Activated CD8-positive, alpha-beta memory T cell treated with anti-CD3 and anti-CD28 coated beads for 24 hours (primary cell): Measurements from ENCODE around the gene CYTH2.
"Not testable (repeated sequence)": the region's sequence is repeated elsewhere in the genome, so short reads cannot be mapped to it uniquely, and the experiment has no call there.

Experiments used
- DNase-seq: peaks from one replicate; pipeline ENCODE4 v3.0.0-alpha.2; 2020

The CYTH2 gene

DNA sequence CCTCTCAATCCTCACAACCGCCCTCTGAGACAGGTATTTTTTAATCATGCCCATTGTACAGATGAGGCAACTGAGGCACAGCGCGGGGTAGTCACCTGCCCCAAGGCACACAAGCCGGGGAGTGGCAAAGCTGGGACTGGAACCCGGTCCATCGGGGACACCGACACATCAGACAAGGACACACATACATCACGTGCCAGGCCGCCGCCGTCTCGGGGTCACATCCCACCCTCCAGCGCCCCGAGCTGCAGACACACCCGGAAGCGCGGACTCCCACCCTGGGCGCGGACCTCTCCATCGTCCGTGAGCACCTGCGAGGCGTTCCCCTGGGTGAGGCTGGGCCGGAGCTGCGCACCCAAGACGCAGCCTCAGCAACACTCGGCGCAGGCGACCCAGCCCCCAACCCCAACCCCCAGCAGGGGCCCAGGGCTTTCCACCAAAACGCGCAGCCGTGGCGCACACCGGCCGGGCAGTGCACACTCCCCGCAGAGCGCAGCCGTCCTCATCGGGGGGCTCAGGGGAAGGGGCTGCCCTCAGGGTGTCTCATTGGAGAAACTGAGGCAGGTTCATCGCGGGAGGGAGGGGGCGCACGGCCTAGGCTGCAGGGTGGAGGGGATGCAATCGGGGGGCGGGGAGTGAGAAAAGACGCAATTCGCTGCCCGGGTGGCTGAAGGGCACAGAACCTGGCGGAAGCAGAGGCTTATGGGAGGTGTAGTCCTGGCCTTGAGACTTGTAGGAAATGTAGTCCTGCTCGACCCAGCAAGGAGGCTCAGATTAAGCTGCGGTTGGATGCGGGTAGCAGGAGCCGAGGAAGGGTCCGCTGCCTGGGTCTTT lies 44.3 kb downstream of the CYTH2 start:
- peak; percentile 86 for DNase-seq

DNA sequence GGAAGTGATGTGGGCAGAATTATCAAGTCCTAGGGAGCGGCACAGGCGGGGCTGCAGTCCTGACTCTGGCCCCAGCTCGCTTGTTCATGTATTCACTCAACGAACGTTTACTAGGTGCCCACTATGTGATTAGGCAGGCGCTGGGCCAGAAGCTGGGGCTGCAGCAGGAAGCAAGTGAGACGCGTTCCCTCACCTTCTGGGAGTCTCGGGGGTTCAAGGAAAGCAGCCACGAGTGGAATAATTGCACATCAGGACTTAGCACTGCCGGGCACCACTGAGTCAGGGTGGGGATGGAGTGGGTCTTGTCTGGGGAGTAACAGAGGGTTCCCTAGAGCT lies 44.9 kb downstream of the CYTH2 start:
- DNase-seq: peak; percentile 62

GRCh38 chr19:48516536-48516935 lies 47.4 kb downstream of the CYTH2 start:
- no peak for DNase-seq

DNA sequence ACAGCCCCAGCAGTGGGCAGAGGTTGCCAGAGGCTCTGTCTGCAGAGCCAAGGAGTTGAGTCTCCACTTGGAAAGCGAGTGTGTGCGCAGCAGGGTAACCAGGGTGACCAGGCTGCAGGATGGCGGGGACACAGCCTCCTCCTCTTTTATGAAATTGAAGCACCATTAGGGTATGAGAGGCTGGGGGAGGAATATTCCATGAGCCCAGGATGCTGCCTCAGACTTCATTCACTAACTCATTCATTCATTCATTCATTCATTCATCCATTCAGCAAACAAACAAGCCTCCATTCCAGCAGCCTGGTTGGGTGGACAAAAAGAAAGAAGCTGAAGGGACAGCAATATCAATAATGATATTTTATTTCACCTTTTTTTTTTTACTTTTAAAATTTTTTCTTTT lies 49.0 kb downstream of the CYTH2 start:
- no peak for DNase-seq

GRCh38 chr19:48519426-48519825 lies 50.3 kb downstream of the CYTH2 start:
- not testable (repeated sequence) for DNase-seq

DNA sequence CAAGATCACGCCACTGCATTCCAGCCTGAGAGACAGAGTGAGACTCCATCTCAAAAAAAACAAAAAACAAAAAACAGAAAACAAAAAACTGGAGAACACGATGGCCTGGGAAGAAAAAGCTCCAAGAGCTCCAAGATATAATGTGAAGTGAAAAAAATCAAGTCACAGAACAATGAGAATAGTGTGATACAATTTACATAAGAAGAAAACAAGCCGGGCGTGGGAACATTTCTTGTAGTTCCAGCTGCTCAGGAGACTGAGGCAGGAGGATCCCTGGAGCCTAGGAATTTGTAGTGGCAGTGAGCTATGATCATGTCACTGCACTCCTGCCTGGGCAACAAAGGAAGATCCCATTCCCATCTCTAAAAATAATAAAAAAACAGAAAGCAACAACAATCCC lies 51.0 kb downstream of the CYTH2 start:
- DNase-seq: no peak

GRCh38 chr19:48524221-48524620 lies 55.1 kb downstream of the CYTH2 start:
- DNase-seq: no peak

DNA sequence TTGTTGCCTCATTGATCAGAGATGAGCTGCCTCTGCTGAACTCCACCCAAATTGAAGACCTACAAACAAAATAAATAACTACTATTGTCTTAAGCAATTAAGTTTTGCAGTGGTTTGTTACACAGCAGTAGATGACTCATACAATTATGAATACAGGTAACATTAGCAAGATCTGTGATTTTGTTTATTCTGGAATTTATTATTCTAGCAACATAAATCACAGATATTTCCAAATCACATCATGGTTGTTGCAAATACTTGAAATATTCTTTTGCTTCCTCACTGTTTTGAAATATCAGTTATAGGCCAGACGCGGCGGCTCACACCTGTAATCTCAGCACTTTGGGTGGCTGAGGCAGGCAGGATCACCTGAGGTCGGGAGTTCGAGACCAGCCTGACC lies 55.6 kb downstream of the CYTH2 start:
- no peak for DNase-seq

DNA sequence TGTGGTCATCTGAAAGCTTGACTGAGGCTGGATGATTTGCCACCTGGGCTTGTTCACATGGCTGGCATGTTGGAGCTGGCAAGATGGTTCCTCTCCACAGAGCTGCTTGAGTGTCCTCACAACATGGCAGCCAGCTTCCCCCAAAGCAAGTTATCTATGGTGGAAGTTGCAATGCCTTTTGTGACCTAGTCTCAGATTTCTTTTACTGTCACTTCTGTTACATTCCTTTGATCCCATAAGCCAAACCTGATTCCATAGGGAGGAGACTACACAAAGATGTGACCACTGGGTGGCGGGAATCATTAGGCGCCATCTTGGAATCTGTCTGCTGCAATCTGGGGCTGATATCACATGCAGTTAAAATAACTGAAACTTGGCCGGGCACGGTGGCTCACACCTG lies 60.0 kb downstream of the CYTH2 start:
- no peak for DNase-seq

DNA sequence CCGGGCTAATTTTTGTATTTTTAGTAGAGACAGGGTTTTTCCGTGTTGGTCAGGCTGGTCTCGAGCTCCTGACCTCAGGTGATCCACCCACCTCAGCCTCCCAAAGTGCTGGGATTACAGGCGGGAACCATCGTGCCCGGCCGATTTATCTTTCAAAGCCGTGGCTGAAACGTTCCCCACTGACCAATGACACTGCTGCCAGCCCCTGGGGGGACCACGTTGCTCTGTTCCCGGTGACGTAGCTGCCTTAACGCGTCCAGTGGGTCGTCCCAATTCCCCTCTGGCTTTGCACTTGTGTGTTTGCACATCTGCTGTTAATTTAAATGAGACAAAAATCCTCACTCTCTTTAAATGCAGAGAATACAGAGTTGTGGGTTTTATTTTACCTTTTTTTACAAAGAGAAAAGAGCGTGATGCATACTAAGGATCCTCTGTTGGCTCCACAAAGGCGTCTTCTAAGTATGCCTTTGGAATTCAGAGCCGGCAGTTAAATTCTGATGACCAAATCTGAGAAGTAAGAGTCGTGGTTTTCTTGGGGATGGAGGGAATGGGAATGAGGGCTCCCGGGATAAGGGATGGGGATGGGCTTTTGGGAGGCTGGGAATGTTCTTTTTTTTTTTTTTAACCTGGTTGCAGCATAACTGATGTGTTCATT lies 61.0 kb downstream of the CYTH2 start:
- no peak for DNase-seq

DNA sequence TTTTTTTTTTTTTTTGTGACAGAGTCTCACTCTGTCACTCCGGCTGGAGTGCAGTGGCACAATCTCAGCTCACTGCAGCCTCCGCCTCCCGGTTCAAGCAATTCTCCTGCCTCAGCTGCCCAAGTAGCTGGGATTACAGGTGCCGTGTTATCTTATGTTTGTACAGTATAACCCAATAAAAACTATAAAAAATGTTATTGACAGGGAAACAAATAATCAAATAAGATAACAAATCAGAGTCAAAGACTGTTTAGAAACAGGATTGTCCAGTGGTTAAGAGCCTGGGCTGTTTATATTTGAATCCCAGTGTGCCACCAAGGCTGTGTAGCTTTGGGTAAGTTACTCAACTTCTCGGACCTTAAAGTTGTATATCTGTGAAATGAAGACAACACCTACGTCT lies 61.6 kb downstream of the CYTH2 start:
- no peak for DNase-seq
